K562 (cell line): ENCODE results near the gene MAP2. TPM values are rescaled to one million over a fixed set of nuclear protein-coding genes. Genes with fewer than 3 reads are reported as not detected.

Experiments
- ATAC-seq: fragments of 200-7000 bp; cut with Tn5 transposase; 3 replicates; pipeline ENCODE4 v1.9.1; 2020; ENCODE audit warnings: moderate library complexity
- BruUV-seq: library from RNA; stranded (reverse); fragments of 400-500 nt; replicated peaks from 2 replicates; lab custom pipeline; 2021; lab: Mats Ljungman, UMichigan
- CTCF ChIA-PET: fragments of 300-600 bp; formaldehyde crosslinking; extraction: SDS; loops from one replicate; lab custom pipeline; 2021; ENCODE audit warnings: low intra/inter-chr PET ratio; lab: Yijun Ruan, JAX
- POLR2A ChIA-PET: fragments of 300-600, 350-650 bp; sonication (Branson Sonifier 250); formaldehyde crosslinking; extraction: SDS; loops from one replicate; lab custom pipeline; 2021; ENCODE audit warnings: antibody characterized with exemption, inconsistent platforms; lab: Yijun Ruan, JAX
- DNase-seq, 4 experiments: peaks; one replicate each; pipeline versions ENCODE4 v3.0.0 to v3.0.0-alpha.2; 2011 to 2018; ENCODE audit warnings: low spot score in 3 of 4, mixed read lengths in 3 of 4; ENCODE audit errors: extremely low read depth in 1 of 4
- FAIRE-seq: peaks from 2 replicates; lab custom pipeline; 2011; peaks lifted over from hg19 to GRCh38; lab: Jason Lieb, UNC
- H2AFZ ChIP-seq: 2 replicates; pipeline ENCODE4 v1.6.0; 2011; ENCODE audit warnings: low read depth, low read length, control low read depth, inconsistent platforms
- H3K27ac ChIP-seq: fragments of 200-600 bp; 3 replicates; pipeline ENCODE4 v1.8.0; 2011; ENCODE audit warnings: low read depth, mild to moderate bottlenecking, control low read depth, inconsistent platforms, low read length, moderate library complexity, mixed read lengths; ENCODE audit errors: extremely low read depth
- H3K27me3 ChIP-seq, 2 experiments: fragments of 300-600 bp in 1 of 2; 2 replicates in 1 of 2; 3 replicates in 1 of 2; pipeline versions ENCODE4 v1.6.0 to v1.8.0; 2011; ENCODE audit warnings: inconsistent platforms in 2 of 2, low read length in 2 of 2, mild to moderate bottlenecking in 1 of 2, mixed read lengths in 1 of 2, moderate library complexity in 1 of 2; ENCODE audit not compliant: control insufficient read depth in 2 of 2, insufficient read depth in 2 of 2
- H3K36me3 ChIP-seq: fragments of 300-600 bp; 3 replicates; pipeline ENCODE4 v1.8.0; 2011; ENCODE audit warnings: mild to moderate bottlenecking, low read length, inconsistent platforms; ENCODE audit not compliant: control insufficient read depth, insufficient read depth
- H3K4me1 ChIP-seq, 2 experiments: fragments of 200-600 bp in 1 of 2; replicated peaks in 1 of 2; 2 replicates in 1 of 2; 3 replicates in 1 of 2; pipeline versions ENCODE4 v1.5.1 to v1.8.0; 2011; ENCODE audit warnings: inconsistent platforms in 2 of 2, low read length in 2 of 2, mild to moderate bottlenecking in 1 of 2, mixed read lengths in 1 of 2, moderate library complexity in 1 of 2; ENCODE audit not compliant: control insufficient read depth in 2 of 2, insufficient read depth in 2 of 2
- H3K4me2 ChIP-seq: 2 replicates; pipeline ENCODE4 v1.6.1; 2011; ENCODE audit warnings: low read length, control low read depth, inconsistent platforms, mixed read lengths; ENCODE audit not compliant: insufficient read depth
- H3K4me3 ChIP-seq: fragments of 200-600 bp; sonication (generic), shearing (Covaris generic); 2 replicates; pipeline ENCODE4 v1.5.1; 2016; ENCODE audit warnings: control low read depth, inconsistent platforms
- H3K79me2 ChIP-seq: fragments of 200-600 bp; 3 replicates; pipeline ENCODE4 v1.8.0; 2011; ENCODE audit warnings: low read length, inconsistent platforms; ENCODE audit not compliant: control insufficient read depth, insufficient read depth
- H3K9ac ChIP-seq, 2 experiments: 2 replicates each; pipeline versions ENCODE4 v1.6.0 to v1.6.1; 2011; ENCODE audit warnings: low read depth in 2 of 2, low read length in 2 of 2, control low read depth in 1 of 2, inconsistent platforms in 1 of 2, mild to moderate bottlenecking in 1 of 2, mixed read lengths in 1 of 2; ENCODE audit not compliant: insufficient read depth in 1 of 2
- H3K9me1 ChIP-seq: one replicate; pipeline ENCODE4 v1.6.0; 2011; ENCODE audit warnings: inconsistent platforms, mild to moderate bottlenecking, low read length, moderate library complexity; ENCODE audit not compliant: control insufficient read depth, insufficient read depth
- H3K9me3 ChIP-seq: replicated peaks from 2 replicates; pipeline ENCODE4 v1.5.1; 2011; ENCODE audit warnings: low read depth, low read length, inconsistent platforms; ENCODE audit not compliant: control insufficient read depth, insufficient read depth
- H4K20me1 ChIP-seq: replicated peaks from 2 replicates; pipeline ENCODE4 v1.6.1; 2011; ENCODE audit warnings: low read length, inconsistent platforms, mixed read lengths; ENCODE audit not compliant: control insufficient read depth, insufficient read depth
- ARNT ChIP-seq, 2 experiments: fragments of 450-650 bp; IDR thresholded peaks; 2 replicates each; pipeline ENCODE4 v1.6.1; 2016; ENCODE audit warnings: mild to moderate bottlenecking in 1 of 2
- BRF1 ChIP-seq: IDR thresholded peaks from 3 replicates; pipeline ENCODE4 v1.6.1; 2011; ENCODE audit warnings: borderline replicate concordance, mild to moderate bottlenecking; ENCODE audit not compliant: insufficient read length; ENCODE audit errors: extremely low read depth
- CEBPG ChIP-seq, 3 experiments: fragments of 200-800 bp in 1 of 3; sonication (Bioruptor generic) in 1 of 3; sonication (generic) in 1 of 3; formaldehyde crosslinking in 1 of 3; IDR thresholded peaks in 2 of 3; conservative IDR thresholded peaks in 1 of 3; 2 replicates each; pipeline versions ENCODE4 v1.6.1 to v1.8.0; 2016 to 2022; ENCODE audit warnings: missing compliant biosample characterization in 2 of 3, missing genetic modification characterization in 2 of 3, mild to moderate bottlenecking in 1 of 3, missing genetic modification reagents in 1 of 3
- CSDE1 ChIP-seq, 2 experiments: fragments of 450-650 bp; IDR thresholded peaks; 2 replicates each; pipeline ENCODE4 v1.6.1; 2016; ENCODE audit warnings: mild to moderate bottlenecking in 1 of 2
- CXXC5 ChIP-seq: fragments of 250-450 bp; sonication (Bioruptor Pico); IDR thresholded peaks from 2 replicates; pipeline ENCODE4 v1.8.0; 2022; ENCODE audit warnings: inconsistent platforms, mild to moderate bottlenecking, moderate library complexity
- DACH1 ChIP-seq: fragments of 450-650 bp; IDR thresholded peaks from 2 replicates; pipeline ENCODE4 v1.6.1; 2018; ENCODE audit not compliant: partially characterized antibody
- EHMT2 ChIP-seq: fragments of 450-650 bp; IDR thresholded peaks from 2 replicates; pipeline ENCODE4 v1.6.1; 2018; ENCODE audit warnings: antibody characterized with exemption
- HNRNPL ChIP-seq: fragments of 200-400 bp; formaldehyde crosslinking; IDR thresholded peaks from 2 replicates; pipeline ENCODE4 v1.6.1; 2017; ENCODE audit warnings: low read depth, mild to moderate bottlenecking, low read length
- RNF2 ChIP-seq: sonication (generic); IDR thresholded peaks from 2 replicates; pipeline ENCODE4 v1.6.1; 2016
- SMAD2 ChIP-seq: fragments of 150-350 bp; IDR thresholded peaks from 2 replicates; pipeline ENCODE4 v1.6.1; 2014; ENCODE audit warnings: low read depth, mild to moderate bottlenecking, low read length
- ZNF41 ChIP-seq: fragments of 250-450 bp; sonication (Bioruptor Pico); conservative IDR thresholded peaks from 2 replicates; pipeline ENCODE4 v1.4.0; 2020; ENCODE audit warnings: mild to moderate bottlenecking
- WGBS: fragments of 100-300 bp; shearing (Covaris generic); methylation state at CpG from one replicate; pipeline ENCODE4 v1.1.6; 2016; ENCODE audit warnings: low coverage, mixed read lengths; ENCODE audit not compliant: insufficient coverage; ENCODE audit errors: missing lambda C conversion rate; 5-methylcytosine and 5-hydroxymethylcytosine counted together
- in situ Hi-C: fragments of 300-500 bp; cut with MboI; formaldehyde crosslinking; loops from 4 replicates; pipeline ENCODE4 v1.15.0; 2018; ENCODE audit warnings: inconsistent platforms, mixed read lengths
- intact Hi-C: fragments of 100-400 bp; cut with micrococcal nuclease; formaldehyde crosslinking; loops from 2 replicates; pipeline ENCODE4 v1.14.2; 2022
- polyA plus RNA-seq, 8 experiments: library from polyadenylated mRNA; depleted of rRNA in 4 of 8; stranded (reverse) in 5 of 8; unstranded in 3 of 8; fragments of >200 nt; fragmentation: Nextera tagmentation in 2 of 8; fragmentation: Illumina TruSeq in 1 of 8; extraction: Ambion mirVana in 2 of 8; extraction: Trizol in 1 of 8; gene quantifications; 2 replicates each; pipeline versions ENCODE4 v1.2.1 to v1.2.3, GENCODE V29; 2011 to 2014; ENCODE audit warnings: inconsistent platforms in 1 of 8, missing spikeins in 1 of 8
- total RNA-seq, 7 experiments: library from RNA; depleted of rRNA in 6 of 7; stranded (reverse); fragments of >200 nt in 6 of 7; fragmentation: Illumina TruSeq in 2 of 7; extraction: Trizol in 2 of 7; gene quantifications; 2 replicates each; pipeline versions ENCODE4 v1.2.1 to v1.2.3, GENCODE V29; 2011 to 2021; ENCODE audit warnings: low replicate concordance in 1 of 7
- TF ChIP-seq, protein P1 (sequence below): fragments of 450-650 bp; IDR thresholded peaks from 2 replicates; pipeline ENCODE4 v1.6.1; 2016
- TF ChIP-seq, protein P2 (sequence below): fragments of 450-650 bp; IDR thresholded peaks from 2 replicates; pipeline ENCODE4 v1.6.1; 2016; ENCODE audit warnings: missing biosample characterization, missing genetic modification characterization

MAP2 gene
- total and polyA plus RNA-seq, 9 of the 15 experiments (the other 6 are each of a cell fraction or from before 2014, with no cell fraction given) = 0.13 TPM; not detected in 8

- DNase-seq (no peak), FAIRE-seq (no peak), ATAC-seq (no peak)
- in situ Hi-C loops (no loop called here), intact Hi-C loops (no loop called here)
- ChIA-PET CTCF (no interaction called here), POLR2A (no interaction called here)
- Histone ChIP-seq H3K4me1 (no peaks in the 10 kb centered on the region), H3K36me3 (no peaks in the 10 kb centered on the region), H3K27me3 (no peaks in the 10 kb centered on the region), H3K9me3 (no peaks in the 10 kb centered on the region), H3K79me2 (no peaks in the 10 kb centered on the region), H3K4me2 (no peak overlapping the region), H2AFZ (no peak overlapping the region), H3K4me3 (no peak overlapping the region), H3K9ac (no peak overlapping the region), H3K9me1 (no peaks in the 10 kb centered on the region), H3K27ac (no peak overlapping the region), H4K20me1 (no peaks in the 10 kb centered on the region)
- WGBS = 0% methylated on average over 3 of the region's 3 CpGs
- BruUV-seq = no TSS peak
- TF ChIP-seq, protein P1, sequence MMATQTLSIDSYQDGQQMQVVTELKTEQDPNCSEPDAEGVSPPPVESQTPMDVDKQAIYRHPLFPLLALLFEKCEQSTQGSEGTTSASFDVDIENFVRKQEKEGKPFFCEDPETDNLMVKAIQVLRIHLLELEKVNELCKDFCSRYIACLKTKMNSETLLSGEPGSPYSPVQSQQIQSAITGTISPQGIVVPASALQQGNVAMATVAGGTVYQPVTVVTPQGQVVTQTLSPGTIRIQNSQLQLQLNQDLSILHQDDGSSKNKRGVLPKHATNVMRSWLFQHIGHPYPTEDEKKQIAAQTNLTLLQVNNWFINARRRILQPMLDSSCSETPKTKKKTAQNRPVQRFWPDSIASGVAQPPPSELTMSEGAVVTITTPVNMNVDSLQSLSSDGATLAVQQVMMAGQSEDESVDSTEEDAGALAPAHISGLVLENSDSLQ = no peak
- TF ChIP-seq BRF1 (no peak), EHMT2 (no peak), ZNF41 (CRISPR knock-in tag) (no peak), CEBPG (CRISPR knock-in tag; IDR thresholded peaks at IDR 0.05) (no peak), CEBPG (tag; conservative IDR thresholded peaks at IDR 0.05 in 1 of 2, IDR thresholded peaks at IDR 0.05 in 1 of 2) (no peak), ARNT (IDR thresholded peaks at IDR 0.05) (no peak), CSDE1 (IDR thresholded peaks at IDR 0.05) (no peak), DACH1 (no peak), CXXC5 (CRISPR knock-in tag) (no peak), RNF2 (no peak), SMAD2 (no peak), HNRNPL (no peak)
- TF ChIP-seq, protein P2, sequence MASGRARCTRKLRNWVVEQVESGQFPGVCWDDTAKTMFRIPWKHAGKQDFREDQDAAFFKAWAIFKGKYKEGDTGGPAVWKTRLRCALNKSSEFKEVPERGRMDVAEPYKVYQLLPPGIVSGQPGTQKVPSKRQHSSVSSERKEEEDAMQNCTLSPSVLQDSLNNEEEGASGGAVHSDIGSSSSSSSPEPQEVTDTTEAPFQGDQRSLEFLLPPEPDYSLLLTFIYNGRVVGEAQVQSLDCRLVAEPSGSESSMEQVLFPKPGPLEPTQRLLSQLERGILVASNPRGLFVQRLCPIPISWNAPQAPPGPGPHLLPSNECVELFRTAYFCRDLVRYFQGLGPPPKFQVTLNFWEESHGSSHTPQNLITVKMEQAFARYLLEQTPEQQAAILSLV (tag) = no peak
Observed at GRCh38 chr2:209525331-209525730, 101.5 kb downstream of the MAP2 start.
